H9 (cell line): Measurements from ENCODE around the gene LMCD1. TPM values are rescaled to one million over a fixed set of nuclear protein-coding genes. Genes with fewer than 3 reads are reported as not detected.

ENCODE experiments used
- DNase-seq: peaks from one replicate; pipeline ENCODE4 v3.0.0-alpha.2; 2017
- H2AFZ ChIP-seq: one replicate; pipeline ENCODE4 v1.6.1; 2013; ENCODE audit warnings: mild to moderate bottlenecking, low read length, control low read depth, moderate library complexity
- H2AK5ac ChIP-seq: 2 replicates; pipeline ENCODE4 v1.6.1; 2013; ENCODE audit warnings: low read length, control low read depth, mixed read lengths; ENCODE audit not compliant: insufficient read length
- H2BK120ac ChIP-seq: one replicate; pipeline ENCODE4 v1.6.1; 2013; ENCODE audit warnings: low read depth, mild to moderate bottlenecking, low read length, control low read depth, inconsistent platforms; ENCODE audit not compliant: poor library complexity, severe bottlenecking
- H2BK12ac ChIP-seq: 2 replicates; pipeline ENCODE4 v1.6.1; 2013; ENCODE audit warnings: low read length, control low read depth, mixed read lengths, low read depth; ENCODE audit not compliant: insufficient read length
- H2BK15ac ChIP-seq: 2 replicates; pipeline ENCODE4 v1.6.1; 2013; ENCODE audit warnings: low read depth, low read length, control low read depth
- H2BK20ac ChIP-seq: one replicate; pipeline ENCODE4 v1.6.1; 2013; ENCODE audit warnings: low read depth, mild to moderate bottlenecking, low read length, control low read depth, inconsistent platforms; ENCODE audit not compliant: poor library complexity, severe bottlenecking
- H2BK5ac ChIP-seq: 2 replicates; pipeline ENCODE4 v1.6.1; 2013; ENCODE audit warnings: low read length, control low read depth, mixed read lengths; ENCODE audit not compliant: insufficient read length
- H3K14ac ChIP-seq: 2 replicates; pipeline ENCODE4 v1.6.1; 2013; ENCODE audit warnings: low read length, control low read depth; ENCODE audit not compliant: insufficient read depth
- H3K18ac ChIP-seq: 2 replicates; pipeline ENCODE4 v1.6.1; 2013; ENCODE audit warnings: low read depth, mild to moderate bottlenecking, mixed read lengths, low read length, control low read depth; ENCODE audit not compliant: insufficient read length
- H3K23ac ChIP-seq: 2 replicates; pipeline ENCODE4 v1.6.1; 2013; ENCODE audit warnings: low read length, control low read depth, mixed read lengths, low read depth; ENCODE audit not compliant: insufficient read length
- H3K23me2 ChIP-seq: 2 replicates; pipeline ENCODE4 v1.6.1; 2013; ENCODE audit warnings: low read depth, mild to moderate bottlenecking, mixed read lengths, low read length, control low read depth; ENCODE audit not compliant: insufficient read length, poor library complexity, severe bottlenecking
- H3K27ac ChIP-seq: 2 replicates; pipeline ENCODE4 v1.5.1; 2013; ENCODE audit warnings: low read length, control low read depth, mixed read lengths, low read depth; ENCODE audit not compliant: insufficient read length
- H3K27me3 ChIP-seq: 2 replicates; pipeline ENCODE4 v1.6.1; 2013; ENCODE audit warnings: low read length, control low read depth, inconsistent platforms; ENCODE audit not compliant: insufficient read depth
- H3K4ac ChIP-seq: 2 replicates; pipeline ENCODE4 v1.6.1; 2013; ENCODE audit warnings: low read depth, mild to moderate bottlenecking, control low read depth, inconsistent platforms, low read length, moderate library complexity
- H3K4me1 ChIP-seq: 2 replicates; pipeline ENCODE4 v1.6.1; 2013; ENCODE audit warnings: low read length, control low read depth, inconsistent platforms; ENCODE audit not compliant: insufficient read depth
- H3K4me2 ChIP-seq: 2 replicates; pipeline ENCODE4 v1.6.1; 2013; ENCODE audit warnings: low read length, control low read depth, mixed read lengths; ENCODE audit not compliant: insufficient read length, insufficient read depth
- H3K56ac ChIP-seq: 2 replicates; pipeline ENCODE4 v1.6.1; 2013; ENCODE audit warnings: low read depth, mild to moderate bottlenecking, mixed read lengths, low read length, control low read depth; ENCODE audit not compliant: insufficient read length
- H3K79me1 ChIP-seq: 2 replicates; pipeline ENCODE4 v1.6.1; 2013; ENCODE audit warnings: low read depth, mild to moderate bottlenecking, moderate library complexity, low read length, control low read depth, inconsistent platforms; ENCODE audit not compliant: insufficient read depth, poor library complexity, severe bottlenecking
- H3K79me2 ChIP-seq: 2 replicates; pipeline ENCODE4 v1.6.1; 2013; ENCODE audit warnings: low read length, control low read depth, inconsistent platforms; ENCODE audit not compliant: insufficient read depth
- H3K9ac ChIP-seq: 2 replicates; pipeline ENCODE4 v1.6.1; 2013; ENCODE audit warnings: low read length, control low read depth, mixed read lengths; ENCODE audit not compliant: insufficient read length; ENCODE audit errors: extremely low read depth
- H3K9me3 ChIP-seq: one replicate; pipeline ENCODE4 v1.6.1; 2013; ENCODE audit warnings: low read depth, low read length, inconsistent platforms; ENCODE audit not compliant: control insufficient read depth
- H3T11ph ChIP-seq: one replicate; pipeline ENCODE4 v1.6.1; 2013; ENCODE audit warnings: mild to moderate bottlenecking, low read length, control low read depth, inconsistent platforms
- H4K20me1 ChIP-seq: one replicate; pipeline ENCODE4 v1.6.1; 2013; ENCODE audit not compliant: control insufficient read depth, insufficient read length, insufficient read depth
- H4K5ac ChIP-seq: 2 replicates; pipeline ENCODE4 v1.6.1; 2013; ENCODE audit warnings: low read depth, mild to moderate bottlenecking, mixed read lengths, low read length, control low read depth; ENCODE audit not compliant: insufficient read length
- H4K8ac ChIP-seq: replicated peaks from 2 replicates; pipeline ENCODE4 v1.6.1; 2013; ENCODE audit warnings: low read length, control low read depth, mixed read lengths, low read depth; ENCODE audit not compliant: insufficient read length
- H4K91ac ChIP-seq: 2 replicates; pipeline ENCODE4 v1.6.1; 2013; ENCODE audit warnings: low read depth, mild to moderate bottlenecking, moderate library complexity, mixed read lengths, low read length, control low read depth; ENCODE audit not compliant: insufficient read length
- H3K27ac Mint-ChIP-seq, 3 experiments: 2 replicates in 2 of 3; 3 replicates in 1 of 3; pipeline ENCODE4 v1.8.0; 2020 to 2021; ENCODE audit warnings: mixed read lengths in 3 of 3, mild to moderate bottlenecking in 1 of 3, moderate library complexity in 1 of 3
- H3K27me3 Mint-ChIP-seq: 2 replicates; pipeline ENCODE4 v1.8.0; 2021; ENCODE audit warnings: low read depth, mild to moderate bottlenecking, moderate library complexity, mixed read lengths
- H3K36me3 Mint-ChIP-seq, 3 experiments: 2 replicates in 2 of 3; 3 replicates in 1 of 3; pipeline ENCODE4 v1.8.0; 2020 to 2021; ENCODE audit warnings: low read depth in 3 of 3, mixed read lengths in 3 of 3; ENCODE audit not compliant: insufficient read depth in 1 of 3
- H3K4me1 Mint-ChIP-seq, 2 experiments: 2 replicates each; pipeline ENCODE4 v1.8.0; 2020; ENCODE audit warnings: mixed read lengths in 2 of 2
- H3K4me3 Mint-ChIP-seq, 2 experiments: 2 replicates in 1 of 2; 3 replicates in 1 of 2; pipeline ENCODE4 v1.8.0; 2020 to 2021; ENCODE audit warnings: mild to moderate bottlenecking in 2 of 2, mixed read lengths in 2 of 2, moderate library complexity in 1 of 2
- H3K9me3 Mint-ChIP-seq, 2 experiments: 2 replicates in 1 of 2; 3 replicates in 1 of 2; pipeline ENCODE4 v1.8.0; 2020; ENCODE audit warnings: mild to moderate bottlenecking in 2 of 2, mixed read lengths in 2 of 2, moderate library complexity in 1 of 2
- WGBS: extraction: QIAGEN DNeasy Blood & Tissue Kit; methylation state at CpG from one replicate; pipeline ENCODE4 v1.1.7; 2013; ENCODE audit warnings: missing lambda C conversion rate, low lambda C conversion rate, mixed read lengths; ENCODE audit not compliant: insufficient read length; ENCODE audit errors: extremely low coverage; 5-methylcytosine and 5-hydroxymethylcytosine counted together
- total RNA-seq: library from RNA; stranded (reverse); gene quantifications from 2 replicates; pipeline ENCODE4 v1.2.1, GENCODE V29; 2021
- TF ChIP-seq, protein P1 (sequence below): fragments of 200-600 bp; sonication (generic); conservative IDR thresholded peaks from 3 replicates; pipeline ENCODE4 v1.8.0; 2021; ENCODE audit warnings: antibody characterized with exemption, mild to moderate bottlenecking

Gene LMCD1
- total RNA-seq, 1 experiment from 2014 or later: 19.2 TPM

DNA sequence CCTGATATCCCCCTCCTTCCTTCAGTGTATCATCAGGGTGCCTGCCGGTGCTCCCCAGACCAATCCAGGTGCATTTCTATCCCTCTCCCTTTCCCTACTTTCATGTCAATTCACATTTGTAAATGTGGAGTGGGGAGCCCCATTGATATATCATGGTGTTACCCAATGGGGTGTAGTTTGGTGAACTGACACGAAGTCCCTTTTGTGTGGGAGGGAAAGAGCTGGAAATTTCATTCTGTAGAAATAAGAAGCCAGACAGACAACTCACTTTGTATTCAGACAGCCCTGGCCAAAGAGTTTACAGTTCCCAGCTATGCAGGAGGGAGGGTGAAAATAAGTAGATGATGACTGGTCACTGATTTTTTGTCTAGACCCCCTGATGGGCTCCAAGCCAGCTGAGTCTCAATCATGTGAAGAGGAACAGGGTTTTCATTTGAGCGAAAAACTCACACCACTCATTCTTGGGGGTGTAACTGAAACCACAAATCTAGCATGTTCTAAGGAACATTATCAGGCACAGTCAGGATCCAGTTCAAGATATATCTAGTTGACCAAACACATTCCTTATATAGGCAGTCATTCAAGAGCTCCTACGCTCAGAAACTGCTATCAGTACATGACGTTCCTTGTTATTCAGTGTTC is 58.9 kb downstream of the LMCD1 start:
- Histone ChIP-seq H3K79me1 (no peaks in the 10 kb centered on the region), H3K23ac (no peak overlapping the region), H2AK5ac (no peak overlapping the region), H3K14ac (no peak overlapping the region), H2BK120ac (no peak overlapping the region), H4K8ac (no peak overlapping the region), H3K4me1 (no peaks in the 10 kb centered on the region), H3K79me2 (no peaks in the 10 kb centered on the region), H3K4ac (no peak overlapping the region), H4K20me1 (no peaks in the 10 kb centered on the region), H2BK15ac (no peak overlapping the region), H4K5ac (no peak overlapping the region), H3K18ac (no peak overlapping the region), H4K91ac (no peak overlapping the region), H3T11ph (no peak overlapping the region), H3K4me2 (no peak overlapping the region), H3K27ac (no peak overlapping the region), H3K23me2 (no peaks in the 10 kb centered on the region), H3K9ac (no peak overlapping the region), H2BK5ac (no peak overlapping the region), H2AFZ (no peak overlapping the region), H3K9me3 (no peaks in the 10 kb centered on the region), H3K56ac (no peak overlapping the region), H2BK12ac (no peak overlapping the region), H2BK20ac (no peak overlapping the region), H3K27me3 (no peaks in the 10 kb centered on the region)
- Mint-ChIP-seq H3K36me3 (peaks cover 0 to 21% (median 2%) of the 10 kb centered on the region in 3 experiments; a peak in 3 of 7 replicates), H3K27ac (no peak overlapping the region; a peak in 1 of 7 replicates), H3K4me1 (peaks cover 6 to 9% of the 10 kb centered on the region in 2 experiments; a peak in 3 of 4 replicates), H3K9me3 (no peaks in the 10 kb centered on the region), H3K27me3 (no peaks in the 10 kb centered on the region), H3K4me3 (no peak overlapping the region)
- TF ChIP-seq, protein P1, sequence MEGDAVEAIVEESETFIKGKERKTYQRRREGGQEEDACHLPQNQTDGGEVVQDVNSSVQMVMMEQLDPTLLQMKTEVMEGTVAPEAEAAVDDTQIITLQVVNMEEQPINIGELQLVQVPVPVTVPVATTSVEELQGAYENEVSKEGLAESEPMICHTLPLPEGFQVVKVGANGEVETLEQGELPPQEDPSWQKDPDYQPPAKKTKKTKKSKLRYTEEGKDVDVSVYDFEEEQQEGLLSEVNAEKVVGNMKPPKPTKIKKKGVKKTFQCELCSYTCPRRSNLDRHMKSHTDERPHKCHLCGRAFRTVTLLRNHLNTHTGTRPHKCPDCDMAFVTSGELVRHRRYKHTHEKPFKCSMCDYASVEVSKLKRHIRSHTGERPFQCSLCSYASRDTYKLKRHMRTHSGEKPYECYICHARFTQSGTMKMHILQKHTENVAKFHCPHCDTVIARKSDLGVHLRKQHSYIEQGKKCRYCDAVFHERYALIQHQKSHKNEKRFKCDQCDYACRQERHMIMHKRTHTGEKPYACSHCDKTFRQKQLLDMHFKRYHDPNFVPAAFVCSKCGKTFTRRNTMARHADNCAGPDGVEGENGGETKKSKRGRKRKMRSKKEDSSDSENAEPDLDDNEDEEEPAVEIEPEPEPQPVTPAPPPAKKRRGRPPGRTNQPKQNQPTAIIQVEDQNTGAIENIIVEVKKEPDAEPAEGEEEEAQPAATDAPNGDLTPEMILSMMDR: no peak
- WGBS: no CpG with 5 or more reads among the region's 5 CpGs
- no peak for DNase-seq
